GM19351 (cell line): Measurements from ENCODE around the gene EXD1.
"Not testable (repeated sequence)": the region's sequence is repeated elsewhere in the genome, so short reads cannot be mapped to it uniquely, and the experiment has no call there.

Source experiments
- ATAC-seq: cut with Tn5 transposase; IDR thresholded peaks from one replicate; pipeline ENCODE4 v1.9.1; 2021; ENCODE audit warnings: mild to moderate bottlenecking, moderate library complexity; ENCODE audit not compliant: unreplicated experiment

Gene EXD1

DNA sequence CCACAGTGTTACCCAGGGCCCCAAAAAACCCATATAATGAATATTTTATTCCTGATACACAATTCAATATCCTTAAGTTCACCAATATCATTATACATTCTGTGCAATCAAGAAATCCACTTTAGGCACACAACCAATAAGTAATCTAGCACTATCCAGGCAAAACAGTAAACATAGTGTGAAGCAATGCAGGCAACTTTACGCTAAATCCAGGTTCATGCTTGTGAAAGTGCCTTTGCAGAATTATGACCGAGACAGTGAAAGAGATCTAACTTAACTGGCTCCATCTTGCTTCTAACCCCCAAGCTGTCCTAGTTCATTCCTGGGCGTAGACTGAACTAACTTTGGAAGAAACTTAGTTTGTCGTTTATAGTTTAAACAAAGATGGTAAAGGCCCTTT lies 80.3 kb downstream of the EXD1 start:
- no peak for ATAC-seq

DNA sequence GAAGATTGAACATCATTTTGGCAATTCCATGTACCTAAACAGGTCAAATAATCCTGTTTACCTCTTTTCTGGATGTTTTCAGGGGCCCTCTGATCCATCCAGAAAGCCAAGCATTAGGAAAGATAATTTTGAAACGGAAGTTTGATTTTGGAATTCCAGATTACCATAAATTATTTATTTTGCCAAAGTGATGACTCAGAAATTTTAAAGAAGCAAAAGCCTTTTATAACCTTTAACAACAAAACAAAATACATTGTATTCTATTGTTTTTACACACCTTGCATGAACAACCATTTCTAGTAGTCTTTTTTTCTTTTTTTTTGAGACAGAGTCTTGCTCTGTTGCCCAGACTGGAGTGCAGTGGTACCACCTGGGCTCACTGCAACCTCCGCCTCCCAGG lies 82.5 kb downstream of the EXD1 start:
- no peak for ATAC-seq

GRCh38 chr15:41139619-41140018 lies 90.9 kb downstream of the EXD1 start:
- ATAC-seq = no peak

GRCh38 chr15:41139112-41139511 lies 91.4 kb downstream of the EXD1 start:
- ATAC-seq = not testable (repeated sequence)

- not testable (repeated sequence) for ATAC-seq
Observed at GRCh38 chr15:41135580-41135979, 95.0 kb downstream of the EXD1 start.

DNA sequence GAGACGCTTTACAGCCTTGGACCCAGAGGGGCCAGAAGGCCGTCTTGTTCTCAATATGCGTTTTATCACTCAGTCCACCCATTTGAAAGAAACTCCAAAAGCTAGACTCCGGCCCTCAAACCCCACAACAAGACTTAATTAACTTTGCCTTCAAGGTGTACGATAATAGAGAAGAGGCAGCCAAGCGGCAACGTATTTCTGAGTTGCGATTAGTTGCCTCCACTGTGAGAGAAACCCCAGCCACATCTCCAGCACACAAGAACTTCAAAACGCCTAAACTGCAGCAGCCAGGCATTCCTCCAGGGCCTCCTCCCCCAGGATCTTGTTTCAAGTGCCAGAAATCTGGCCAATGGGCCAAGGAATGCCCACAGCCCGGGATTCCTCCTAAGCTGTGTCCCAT lies 97.1 kb downstream of the EXD1 start:
- ATAC-seq = no peak
